GM06990 (cell line): ENCODE data around the gene RNF217.

Source experiments
- DNase-seq: peaks from one replicate; pipeline ENCODE4 v3.0.0-alpha.2; 2011; ENCODE audit not compliant: insufficient read length; ENCODE audit errors: extremely low read depth
- H3K27me3 ChIP-seq: replicated peaks from 2 replicates; pipeline ENCODE4 v1.6.0; 2011; ENCODE audit warnings: low read length; ENCODE audit not compliant: control insufficient read depth, insufficient read depth
- H3K36me3 ChIP-seq: 2 replicates; pipeline ENCODE4 v1.5.1; 2011; ENCODE audit warnings: low read length; ENCODE audit not compliant: control insufficient read depth, insufficient read depth
- H3K4me3 ChIP-seq: replicated peaks from 2 replicates; pipeline ENCODE4 v1.5.1; 2011; ENCODE audit warnings: low read depth, mild to moderate bottlenecking, control low read depth, low read length
- CTCF ChIP-seq: IDR thresholded peaks from 2 replicates; pipeline ENCODE4 v1.5.1; 2011; ENCODE audit warnings: low read length, control low read depth, mild to moderate bottlenecking, inconsistent platforms; ENCODE audit not compliant: insufficient read depth, poor library complexity, severe bottlenecking

Gene RNF217

GRCh38 chr6:125102411-125102810, 140.2 kb downstream of the RNF217 start:
- TF ChIP-seq CTCF, result no peak
- Histone ChIP-seq H3K36me3 (no peaks in the 10 kb centered on the region), H3K27me3 (no peaks in the 10 kb centered on the region; the same call in none of the 2 replicates), H3K4me3 (no peak overlapping the region)
- no peak for DNase-seq

- Histone ChIP-seq H3K4me3 (no peak overlapping the region), H3K36me3 (no peaks in the 10 kb centered on the region), H3K27me3 (no peaks in the 10 kb centered on the region; the same call in none of the 2 replicates)
- TF ChIP-seq CTCF, result no peak
- DNase-seq, result no peak
Observed at GRCh38 chr6:125102891-125103290, 140.7 kb downstream of the RNF217 start.

- Histone ChIP-seq H3K4me3 (no peak overlapping the region), H3K27me3 (no peaks in the 10 kb centered on the region; the same call in none of the 2 replicates), H3K36me3 (no peaks in the 10 kb centered on the region)
- TF ChIP-seq CTCF, result no peak
- DNase-seq, result no peak
Observed at GRCh38 chr6:125104425-125104824, 142.2 kb downstream of the RNF217 start.

GRCh38 chr6:125107048-125107447, 144.8 kb downstream of the RNF217 start:
- Histone ChIP-seq H3K27me3 (no peaks in the 10 kb centered on the region), H3K36me3 (no peaks in the 10 kb centered on the region), H3K4me3 (no peak overlapping the region)
- no peak for DNase-seq
- TF ChIP-seq CTCF, result no peak

GRCh38 chr6:125107896-125108295, 145.7 kb downstream of the RNF217 start:
- no peak for DNase-seq
- Histone ChIP-seq H3K36me3 (no peaks in the 10 kb centered on the region), H3K4me3 (no peak overlapping the region), H3K27me3 (no peaks in the 10 kb centered on the region)
- no peak for TF ChIP-seq CTCF

GRCh38 chr6:125110056-125110455, 147.8 kb downstream of the RNF217 start:
- Histone ChIP-seq H3K4me3 (no peak overlapping the region), H3K27me3 (no peaks in the 10 kb centered on the region), H3K36me3 (no peaks in the 10 kb centered on the region)
- DNase-seq, result no peak
- no peak for TF ChIP-seq CTCF
